Keratinocyte (primary cell): ENCODE results near the gene RPRD1B.

Source experiments
- EZH2 ChIP-seq: IDR thresholded peaks from one replicate; pipeline ENCODE4 v1.6.1; 2012; ENCODE audit warnings: inconsistent platforms, mild to moderate bottlenecking, low read length, moderate library complexity
- TF ChIP-seq, protein P1 (sequence below), 3 experiments: IDR thresholded peaks in 1 of 3; conservative IDR thresholded peaks in 1 of 3; optimal IDR thresholded peaks in 1 of 3; 2 replicates in 2 of 3; 3 replicates in 1 of 3; pipeline versions ENCODE3 to v1.5.1; 2011; ENCODE audit warnings: low read length in 3 of 3, mild to moderate bottlenecking in 3 of 3, moderate library complexity in 2 of 3, control low read depth in 1 of 3, inconsistent platforms in 1 of 3; ENCODE audit not compliant: insufficient read depth in 2 of 3; ENCODE audit errors: extremely low read depth in 1 of 3

DNA sequence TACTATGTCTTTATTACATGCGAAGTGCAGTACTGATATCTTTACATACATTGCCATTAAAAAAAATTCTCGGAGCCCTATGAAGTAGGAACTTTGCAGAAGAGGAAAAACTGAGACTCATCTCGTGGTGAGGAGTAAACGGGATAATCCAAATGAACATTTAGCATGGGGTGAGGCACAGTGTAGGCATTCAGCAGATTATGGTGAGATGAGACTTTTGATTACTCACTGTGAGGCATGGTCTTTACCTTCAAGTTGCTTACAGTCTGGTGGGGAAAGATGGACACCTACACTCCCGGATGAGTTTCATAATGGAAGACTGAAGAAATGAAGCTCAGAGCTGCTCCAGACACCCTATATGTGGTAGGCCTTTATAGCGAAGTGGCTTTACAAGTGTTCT lies 1.4 kb downstream of the RPRD1B start:
- TF ChIP-seq, protein P1, sequence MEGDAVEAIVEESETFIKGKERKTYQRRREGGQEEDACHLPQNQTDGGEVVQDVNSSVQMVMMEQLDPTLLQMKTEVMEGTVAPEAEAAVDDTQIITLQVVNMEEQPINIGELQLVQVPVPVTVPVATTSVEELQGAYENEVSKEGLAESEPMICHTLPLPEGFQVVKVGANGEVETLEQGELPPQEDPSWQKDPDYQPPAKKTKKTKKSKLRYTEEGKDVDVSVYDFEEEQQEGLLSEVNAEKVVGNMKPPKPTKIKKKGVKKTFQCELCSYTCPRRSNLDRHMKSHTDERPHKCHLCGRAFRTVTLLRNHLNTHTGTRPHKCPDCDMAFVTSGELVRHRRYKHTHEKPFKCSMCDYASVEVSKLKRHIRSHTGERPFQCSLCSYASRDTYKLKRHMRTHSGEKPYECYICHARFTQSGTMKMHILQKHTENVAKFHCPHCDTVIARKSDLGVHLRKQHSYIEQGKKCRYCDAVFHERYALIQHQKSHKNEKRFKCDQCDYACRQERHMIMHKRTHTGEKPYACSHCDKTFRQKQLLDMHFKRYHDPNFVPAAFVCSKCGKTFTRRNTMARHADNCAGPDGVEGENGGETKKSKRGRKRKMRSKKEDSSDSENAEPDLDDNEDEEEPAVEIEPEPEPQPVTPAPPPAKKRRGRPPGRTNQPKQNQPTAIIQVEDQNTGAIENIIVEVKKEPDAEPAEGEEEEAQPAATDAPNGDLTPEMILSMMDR (optimal IDR thresholded peaks at IDR 0.05 in 1 of 3, IDR thresholded peaks at IDR 0.05 in 1 of 3, conservative IDR thresholded peaks at IDR 0.05 in 1 of 3; ENCODE audit: extremely low read depth in 1 of 3, insufficient read depth in 2 of 3, low read length in 3 of 3), result no peak
- no peak for TF ChIP-seq EZH2
